ENCODE measurements around the gene RGS3.

Gene RGS3

DNA sequence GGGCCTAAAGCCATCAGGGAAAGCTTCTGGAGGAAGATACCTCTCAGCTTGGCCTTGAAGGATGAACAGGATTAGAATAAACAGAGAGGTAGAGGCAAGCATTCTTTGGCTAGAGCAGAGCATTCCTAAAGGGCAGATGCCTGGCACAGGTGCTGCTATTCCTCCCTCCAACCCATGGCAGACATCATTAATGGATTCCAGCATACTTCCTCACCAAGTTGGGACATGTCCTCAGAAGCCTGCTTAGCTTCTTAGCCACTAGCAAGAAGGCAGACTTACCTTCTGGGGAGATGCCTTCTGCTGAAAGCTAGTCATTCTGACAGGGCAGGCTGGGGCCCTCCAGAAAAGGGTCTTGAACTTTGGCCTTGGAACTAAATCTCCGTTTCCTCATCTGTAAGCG lies 122.0 kb downstream of the RGS3 start:
- DNase-seq (ENCODE audit: low read depth in 1 of 2, low spot score in 1 of 2) = no peak
- Histone ChIP-seq H3K4me3 (replicated peaks; ENCODE audit: insufficient read depth, low read length) (no peak overlapping the region), H3K27ac (replicated peaks) (no peak overlapping the region), H3K27me3 (ENCODE audit: insufficient read depth, poor library complexity, severe bottlenecking) (no peaks in the 10 kb centered on the region)
- TF ChIP-seq, protein P1, sequence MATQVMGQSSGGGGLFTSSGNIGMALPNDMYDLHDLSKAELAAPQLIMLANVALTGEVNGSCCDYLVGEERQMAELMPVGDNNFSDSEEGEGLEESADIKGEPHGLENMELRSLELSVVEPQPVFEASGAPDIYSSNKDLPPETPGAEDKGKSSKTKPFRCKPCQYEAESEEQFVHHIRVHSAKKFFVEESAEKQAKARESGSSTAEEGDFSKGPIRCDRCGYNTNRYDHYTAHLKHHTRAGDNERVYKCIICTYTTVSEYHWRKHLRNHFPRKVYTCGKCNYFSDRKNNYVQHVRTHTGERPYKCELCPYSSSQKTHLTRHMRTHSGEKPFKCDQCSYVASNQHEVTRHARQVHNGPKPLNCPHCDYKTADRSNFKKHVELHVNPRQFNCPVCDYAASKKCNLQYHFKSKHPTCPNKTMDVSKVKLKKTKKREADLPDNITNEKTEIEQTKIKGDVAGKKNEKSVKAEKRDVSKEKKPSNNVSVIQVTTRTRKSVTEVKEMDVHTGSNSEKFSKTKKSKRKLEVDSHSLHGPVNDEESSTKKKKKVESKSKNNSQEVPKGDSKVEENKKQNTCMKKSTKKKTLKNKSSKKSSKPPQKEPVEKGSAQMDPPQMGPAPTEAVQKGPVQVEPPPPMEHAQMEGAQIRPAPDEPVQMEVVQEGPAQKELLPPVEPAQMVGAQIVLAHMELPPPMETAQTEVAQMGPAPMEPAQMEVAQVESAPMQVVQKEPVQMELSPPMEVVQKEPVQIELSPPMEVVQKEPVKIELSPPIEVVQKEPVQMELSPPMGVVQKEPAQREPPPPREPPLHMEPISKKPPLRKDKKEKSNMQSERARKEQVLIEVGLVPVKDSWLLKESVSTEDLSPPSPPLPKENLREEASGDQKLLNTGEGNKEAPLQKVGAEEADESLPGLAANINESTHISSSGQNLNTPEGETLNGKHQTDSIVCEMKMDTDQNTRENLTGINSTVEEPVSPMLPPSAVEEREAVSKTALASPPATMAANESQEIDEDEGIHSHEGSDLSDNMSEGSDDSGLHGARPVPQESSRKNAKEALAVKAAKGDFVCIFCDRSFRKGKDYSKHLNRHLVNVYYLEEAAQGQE (IDR thresholded peaks at IDR 0.05; ENCODE audit: insufficient replicate concordance, low read depth) = no peak
- no peak for TF ChIP-seq CTCF (IDR thresholded peaks at IDR 0.05; ENCODE audit: insufficient read depth, low read length)
- TF ChIP-seq GABPA (IDR thresholded peaks at IDR 0.05; ENCODE audit: low read depth) = no peak
- no peak for TF ChIP-seq SPI1 (IDR thresholded peaks at IDR 0.05; ENCODE audit: borderline replicate concordance, low read depth)
- no peak for TF ChIP-seq POLR2AphosphoS5 (IDR thresholded peaks at IDR 0.05; ENCODE audit: low read depth)

DNA sequence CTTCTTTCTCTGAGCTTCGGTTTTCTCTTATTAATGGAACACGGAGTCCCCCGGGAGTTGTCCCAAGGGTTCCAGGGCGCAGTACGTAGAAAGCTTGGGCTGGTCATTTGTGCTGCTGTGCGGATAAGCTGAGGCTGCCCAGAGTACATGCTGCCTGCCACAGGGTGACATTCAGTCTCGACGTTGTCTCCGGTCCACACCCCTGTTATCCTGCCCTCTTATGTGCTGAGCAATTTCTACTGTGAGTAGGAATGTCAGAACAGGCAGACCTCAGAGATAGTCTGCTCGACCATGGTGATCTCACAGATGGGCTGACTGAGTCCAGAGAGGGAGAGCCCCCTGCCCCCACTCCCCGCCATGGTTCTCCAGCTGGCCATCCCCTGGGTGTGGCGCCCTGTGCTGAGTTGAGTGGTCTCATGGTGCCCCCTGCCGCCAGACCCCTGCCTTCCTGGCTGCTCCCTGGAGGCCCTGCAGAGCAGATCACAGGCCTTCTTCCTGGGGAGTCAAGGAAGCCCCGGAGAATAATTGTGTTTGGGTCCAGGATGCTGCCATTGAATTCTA lies 124.0 kb downstream of the RGS3 start:
- Histone ChIP-seq H3K27me3 (ENCODE audit: insufficient read depth, poor library complexity, severe bottlenecking) (no peaks in the 10 kb centered on the region), H3K4me3 (replicated peaks; ENCODE audit: insufficient read depth, low read length) (no peak overlapping the region), H3K27ac (replicated peaks) (no peak overlapping the region)
- no peak for DNase-seq (ENCODE audit: low read depth in 1 of 2, low spot score in 1 of 2)
- no peak for TF ChIP-seq SPI1 (IDR thresholded peaks at IDR 0.05; ENCODE audit: borderline replicate concordance, low read depth)
- no peak for TF ChIP-seq GABPA (IDR thresholded peaks at IDR 0.05; ENCODE audit: low read depth)
- TF ChIP-seq, protein P1 (IDR thresholded peaks at IDR 0.05; ENCODE audit: insufficient replicate concordance, low read depth) = no peak

DNA sequence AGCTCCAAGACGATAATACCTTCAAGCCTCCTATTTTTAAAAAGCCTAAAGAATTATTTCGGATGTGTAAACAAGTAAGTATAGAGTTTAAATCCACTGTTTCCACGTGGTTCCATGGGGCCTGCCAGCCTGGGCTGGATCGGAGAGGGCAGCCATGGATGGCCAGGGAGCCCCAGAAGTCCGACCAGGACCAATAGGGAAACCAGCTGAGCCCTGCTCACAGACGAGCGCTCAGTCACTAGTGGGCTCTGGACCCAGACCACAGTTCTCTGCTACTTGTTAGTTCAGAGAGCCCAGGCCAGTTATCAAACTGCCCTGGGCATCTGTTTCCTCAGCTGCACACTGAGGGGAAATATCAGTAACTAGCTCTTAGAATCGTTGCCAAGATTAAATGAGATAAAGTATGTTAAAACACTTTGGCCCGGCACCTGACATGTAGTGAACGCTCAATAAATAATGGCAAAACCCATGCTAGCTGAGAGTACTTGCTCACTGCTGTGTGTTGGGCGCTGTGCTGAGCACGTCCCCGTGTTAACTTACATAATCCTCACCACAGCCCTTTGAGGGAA lies 124.8 kb downstream of the RGS3 start:
- H3K27ac ChIP-seq (replicated peaks) = no peak overlapping the region
- TF ChIP-seq POLR2AphosphoS5 (IDR thresholded peaks at IDR 0.05; ENCODE audit: low read depth) (no peak), CTCF (IDR thresholded peaks at IDR 0.05; ENCODE audit: insufficient read depth, low read length) (no peak), SPI1 (IDR thresholded peaks at IDR 0.05; ENCODE audit: borderline replicate concordance, low read depth) (no peak), GABPA (IDR thresholded peaks at IDR 0.05; ENCODE audit: low read depth) (no peak)
- TF ChIP-seq, protein P1 (IDR thresholded peaks at IDR 0.05; ENCODE audit: insufficient replicate concordance, low read depth) = no peak

More for the DNA sequence above, 124.8 kb downstream of the RGS3 start:
- DNase-seq (ENCODE audit: low read depth in 1 of 2, low spot score in 1 of 2) = no peak
- Histone ChIP-seq H3K4me3 (replicated peaks; ENCODE audit: insufficient read depth, low read length) (no peak overlapping the region), H3K27me3 (ENCODE audit: insufficient read depth, poor library complexity, severe bottlenecking) (no peaks in the 10 kb centered on the region)
